OCI-LY3 (cell line): ENCODE measurements around the gene KRT16.
"Not testable (repeated sequence)": the region's sequence is repeated elsewhere in the genome, so short reads cannot be mapped to it uniquely, and the experiment has no call there.

Source experiments
- H2AFZ ChIP-seq: fragments of 200-600, 300-600 bp; shearing (Covaris generic); 2 replicates; pipeline ENCODE4 v1.6.0; 2014; ENCODE audit warnings: antibody characterized with exemption, low read depth, low read length
- H3K27ac ChIP-seq: fragments of 200-600, 300-600 bp; sonication (generic); 2 replicates; pipeline ENCODE4 v1.5.1; 2014; ENCODE audit warnings: mild to moderate bottlenecking, low read length, moderate library complexity, mixed read lengths
- H3K27me3 ChIP-seq: fragments of 200-600, 300-600 bp; sonication (generic); 2 replicates; pipeline ENCODE4 v1.6.1; 2014; ENCODE audit warnings: low read depth, low read length, mixed read lengths
- H3K36me3 ChIP-seq: fragments of 200-600, 300-600 bp; sonication (generic); replicated peaks from 2 replicates; pipeline ENCODE3; 2014; ENCODE audit warnings: low read depth, low read length, mixed read lengths
- H3K4me1 ChIP-seq: fragments of 300-600, 200-600 bp; sonication (generic); 2 replicates; pipeline ENCODE4 v1.6.1; 2014; ENCODE audit warnings: low read length, mixed read lengths
- H3K4me2 ChIP-seq: fragments of 200-600, 300-600 bp; sonication (generic); 2 replicates; pipeline ENCODE4 v1.6.1; 2014; ENCODE audit warnings: low read length, mixed read lengths
- H3K4me3 ChIP-seq: fragments of 300-600, 200-600 bp; sonication (generic); 2 replicates; pipeline ENCODE4 v1.5.1; 2014; ENCODE audit warnings: antibody characterized with exemption, mild to moderate bottlenecking, low read length, moderate library complexity
- H3K79me2 ChIP-seq: fragments of 300-600, 200-600 bp; shearing (Covaris generic); 2 replicates; pipeline ENCODE4 v1.6.1; 2014; ENCODE audit warnings: mild to moderate bottlenecking, low read length, mixed read lengths
- H3K9ac ChIP-seq: fragments of 300-600, 200-600 bp; shearing (Covaris generic); 2 replicates; pipeline ENCODE4 v1.6.0; 2014; ENCODE audit warnings: mild to moderate bottlenecking, low read length, moderate library complexity
- H3K9me3 ChIP-seq: fragments of 200-600, 300-600 bp; shearing (Covaris generic); 2 replicates; pipeline ENCODE4 v1.6.1; 2014; ENCODE audit warnings: low read length, mixed read lengths; ENCODE audit not compliant: insufficient read depth
- H4K20me1 ChIP-seq: fragments of 200-600, 300-600 bp; sonication (generic); 2 replicates; pipeline ENCODE4 v1.6.1; 2016; ENCODE audit warnings: low read length, mixed read lengths; ENCODE audit not compliant: insufficient read depth
- EZH2phosphoT487 ChIP-seq: fragments of 200-600 bp; shearing (Covaris generic); IDR thresholded peaks from 2 replicates; pipeline ENCODE4 v1.6.1; 2018; ENCODE audit warnings: antibody characterized with exemption, mixed run types, low read depth
- TF ChIP-seq, protein P1 (sequence below): fragments of 200-600, 300-600 bp; sonication (generic); IDR thresholded peaks from 2 replicates; pipeline ENCODE4 v1.5.1; 2014; ENCODE audit warnings: antibody characterized with exemption, low read length, low read depth

Gene KRT16

GRCh38 chr17:41588126-41588810, 24.3 kb downstream of the KRT16 start:
- no peak overlapping the region for H2AFZ ChIP-seq
- H3K9ac ChIP-seq: no peak overlapping the region
- no peaks in the 10 kb centered on the region for H3K4me1 ChIP-seq
- no peaks in the 10 kb centered on the region for H3K36me3 ChIP-seq
- H3K4me2 ChIP-seq: no peak overlapping the region
- no peak overlapping the region for H3K4me3 ChIP-seq
- H3K9me3 ChIP-seq: no peaks in the 10 kb centered on the region
- no peak overlapping the region for H3K27ac ChIP-seq
- H3K79me2 ChIP-seq: no peaks in the 10 kb centered on the region
- H3K27me3 ChIP-seq: peaks cover 7% of the 10 kb centered on the region; the same call in 1 of the 2 replicates
- no peaks in the 10 kb centered on the region for H4K20me1 ChIP-seq
- TF ChIP-seq, protein P1, sequence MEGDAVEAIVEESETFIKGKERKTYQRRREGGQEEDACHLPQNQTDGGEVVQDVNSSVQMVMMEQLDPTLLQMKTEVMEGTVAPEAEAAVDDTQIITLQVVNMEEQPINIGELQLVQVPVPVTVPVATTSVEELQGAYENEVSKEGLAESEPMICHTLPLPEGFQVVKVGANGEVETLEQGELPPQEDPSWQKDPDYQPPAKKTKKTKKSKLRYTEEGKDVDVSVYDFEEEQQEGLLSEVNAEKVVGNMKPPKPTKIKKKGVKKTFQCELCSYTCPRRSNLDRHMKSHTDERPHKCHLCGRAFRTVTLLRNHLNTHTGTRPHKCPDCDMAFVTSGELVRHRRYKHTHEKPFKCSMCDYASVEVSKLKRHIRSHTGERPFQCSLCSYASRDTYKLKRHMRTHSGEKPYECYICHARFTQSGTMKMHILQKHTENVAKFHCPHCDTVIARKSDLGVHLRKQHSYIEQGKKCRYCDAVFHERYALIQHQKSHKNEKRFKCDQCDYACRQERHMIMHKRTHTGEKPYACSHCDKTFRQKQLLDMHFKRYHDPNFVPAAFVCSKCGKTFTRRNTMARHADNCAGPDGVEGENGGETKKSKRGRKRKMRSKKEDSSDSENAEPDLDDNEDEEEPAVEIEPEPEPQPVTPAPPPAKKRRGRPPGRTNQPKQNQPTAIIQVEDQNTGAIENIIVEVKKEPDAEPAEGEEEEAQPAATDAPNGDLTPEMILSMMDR: no peak
- no peak for TF ChIP-seq EZH2phosphoT487

- Histone ChIP-seq H3K27ac (no peak within 1 kb of the TSS), H3K36me3 (no peaks in the 10 kb centered on the region), H3K4me3 (no peak within 1 kb of the TSS), H3K4me1 (no peaks in the 10 kb centered on the region), H3K9me3 (no peaks in the 10 kb centered on the region), H3K9ac (no peak within 1 kb of the TSS), H3K4me2 (no peak within 1 kb of the TSS), H3K79me2 (no peaks in the 10 kb centered on the region), H4K20me1 (no peaks in the 10 kb centered on the region), H3K27me3 (peaks cover 7% of the 10 kb centered on the region; the same call in 1 of the 2 replicates), H2AFZ (no peak within 1 kb of the TSS)
- TF ChIP-seq EZH2phosphoT487: no peak
- TF ChIP-seq, protein P1: no peak
Measured at GRCh38 chr17:41586863-41587495, 25.6 kb downstream of the KRT16 start, which contains the start of gene KRT14. KRT14 (minus strand) TSS chr17:41586895; CDS start chr17:41586834, 61 bp downstream.

DNA sequence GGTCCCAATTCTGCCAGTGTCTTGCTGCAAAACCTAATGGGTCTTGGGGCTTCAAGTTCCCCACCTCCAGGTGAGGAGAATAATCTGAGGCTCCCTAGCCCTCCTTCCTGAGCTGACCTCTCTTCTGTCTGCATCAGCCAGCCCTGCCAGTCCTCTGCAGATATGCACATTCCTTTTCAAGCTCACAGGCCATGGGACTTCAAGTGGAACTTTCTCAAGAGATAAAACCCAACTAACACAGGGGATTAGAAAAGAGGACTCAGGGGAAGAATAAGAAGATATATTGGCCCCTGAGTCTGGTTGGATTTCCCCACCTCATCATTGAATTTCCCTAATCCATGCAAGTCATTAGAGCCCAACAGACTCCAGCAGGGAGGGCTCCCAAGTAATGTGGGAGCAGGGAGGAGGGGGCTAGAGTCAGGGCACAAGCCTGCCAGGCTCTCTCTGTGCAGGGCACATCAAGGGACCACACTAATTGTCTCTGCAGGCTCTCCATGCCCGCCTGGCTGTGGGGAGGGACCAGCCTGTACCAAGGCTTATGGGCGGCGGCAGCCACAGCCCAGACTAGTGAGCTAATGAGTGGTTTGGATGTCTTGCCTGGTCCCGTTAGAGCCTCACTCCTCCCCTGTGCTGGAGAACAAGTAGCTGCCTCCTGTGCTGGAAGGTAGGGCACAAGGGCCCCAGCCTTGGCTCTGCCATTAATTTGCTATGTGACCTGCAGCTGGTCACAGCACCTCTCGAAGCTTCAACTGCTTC, 27.1 kb downstream of the KRT16 start:
- Histone ChIP-seq H3K4me2 (no peak overlapping the region), H3K36me3 (no peaks in the 10 kb centered on the region), H3K9ac (no peak overlapping the region), H3K9me3 (no peaks in the 10 kb centered on the region), H4K20me1 (no peaks in the 10 kb centered on the region), H3K27ac (no peak overlapping the region), H3K4me1 (no peaks in the 10 kb centered on the region), H3K79me2 (no peaks in the 10 kb centered on the region), H3K27me3 (peaks cover 18% of the 10 kb centered on the region), H3K4me3 (no peak overlapping the region), H2AFZ (no peak overlapping the region)
- no peak for TF ChIP-seq EZH2phosphoT487
- TF ChIP-seq, protein P1: no peak

DNA sequence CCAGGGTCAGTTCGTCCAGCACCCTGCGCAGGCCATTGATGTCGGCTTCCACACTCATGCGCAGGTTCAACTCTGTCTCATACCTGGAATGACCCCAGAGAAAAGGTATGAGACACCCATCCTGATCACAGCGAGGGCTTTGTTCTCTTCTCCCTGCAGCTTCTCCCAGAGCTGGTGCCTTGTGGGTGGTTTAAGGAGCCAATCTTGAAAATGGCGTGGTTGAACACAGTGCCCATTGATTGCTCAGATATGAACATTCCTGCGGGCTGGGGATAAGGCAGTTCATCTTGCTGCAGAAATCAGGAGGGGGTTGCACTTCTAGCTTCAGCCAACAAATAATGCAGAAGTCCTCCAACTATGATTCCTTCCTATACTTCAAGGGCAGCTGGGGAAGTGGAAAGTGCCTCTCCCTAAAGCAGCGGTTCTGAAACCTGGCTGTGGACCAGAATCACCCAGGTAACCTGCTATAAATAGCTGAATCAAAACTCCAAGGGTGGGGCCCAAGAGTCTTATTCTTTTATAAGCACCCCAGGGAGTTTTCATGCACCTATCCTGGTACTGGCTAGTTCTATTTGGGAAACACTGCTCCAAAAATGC, 28.1 kb downstream of the KRT16 start:
- H3K9me3 ChIP-seq, H2AFZ ChIP-seq, H3K79me2 ChIP-seq, H3K4me3 ChIP-seq, H3K4me1 ChIP-seq, H3K27ac ChIP-seq, H3K36me3 ChIP-seq, H3K9ac ChIP-seq, H3K4me2 ChIP-seq, H4K20me1 ChIP-seq: not testable (repeated sequence)
- peaks cover 18% of the 10 kb centered on the region for H3K27me3 ChIP-seq
